GM19455 (cell line): Measurements from ENCODE around the gene B3GNT9.
A peak's percentile ranks its signal among the peaks of the same experiment; 100 is the strongest.
"Not testable (repeated sequence)": the region's sequence is repeated elsewhere in the genome, so short reads cannot be mapped to it uniquely, and the experiment has no call there.

Source experiments
- ATAC-seq: cut with Tn5 transposase; IDR thresholded peaks from one replicate; pipeline ENCODE4 v1.9.1; 2021; ENCODE audit not compliant: unreplicated experiment

Gene B3GNT9

GRCh38 chr16:67151431-67152097, 766 bp upstream of the B3GNT9 start:
- no peak for ATAC-seq

DNA sequence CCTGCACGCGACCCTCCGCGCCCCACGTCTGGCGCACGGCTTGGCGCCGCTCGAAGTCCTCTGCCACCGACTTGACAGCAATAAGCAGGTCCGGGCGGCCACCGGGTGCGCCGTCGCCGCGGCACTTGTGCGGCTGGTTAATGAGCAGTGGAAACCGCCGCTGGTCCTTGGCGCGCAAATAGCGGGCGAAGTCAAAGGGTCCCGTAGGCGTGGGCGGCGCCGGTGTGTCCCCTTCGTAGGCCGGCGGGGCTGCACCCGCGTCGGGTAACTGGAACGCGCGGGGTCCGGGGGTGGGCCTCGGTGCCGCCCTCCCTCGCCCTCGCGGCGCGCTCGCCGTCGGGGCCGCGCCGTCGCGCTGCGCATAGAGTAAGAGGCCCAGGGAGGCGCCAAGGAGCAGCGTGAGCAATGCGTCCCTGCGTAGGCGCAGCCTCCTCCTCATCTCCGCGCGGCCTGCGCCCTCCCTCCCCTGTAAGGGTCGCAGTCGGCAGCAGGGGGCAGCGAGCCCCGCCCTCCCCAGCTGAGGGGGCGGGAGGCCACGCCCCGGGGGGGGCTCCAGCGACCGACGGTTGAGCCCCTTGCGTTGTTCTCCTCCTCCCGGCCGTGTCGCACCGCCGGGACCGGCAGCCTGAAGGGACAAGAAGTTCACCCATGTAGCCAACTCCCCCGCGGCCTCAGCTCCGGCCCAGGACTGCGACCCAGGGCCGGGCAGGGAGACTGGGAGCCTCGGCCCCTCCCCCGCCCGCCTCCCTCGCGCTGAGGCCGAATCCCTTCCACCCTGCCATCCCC, 558 bp downstream of the B3GNT9 start:
- peak; percentile 34 for ATAC-seq

DNA sequence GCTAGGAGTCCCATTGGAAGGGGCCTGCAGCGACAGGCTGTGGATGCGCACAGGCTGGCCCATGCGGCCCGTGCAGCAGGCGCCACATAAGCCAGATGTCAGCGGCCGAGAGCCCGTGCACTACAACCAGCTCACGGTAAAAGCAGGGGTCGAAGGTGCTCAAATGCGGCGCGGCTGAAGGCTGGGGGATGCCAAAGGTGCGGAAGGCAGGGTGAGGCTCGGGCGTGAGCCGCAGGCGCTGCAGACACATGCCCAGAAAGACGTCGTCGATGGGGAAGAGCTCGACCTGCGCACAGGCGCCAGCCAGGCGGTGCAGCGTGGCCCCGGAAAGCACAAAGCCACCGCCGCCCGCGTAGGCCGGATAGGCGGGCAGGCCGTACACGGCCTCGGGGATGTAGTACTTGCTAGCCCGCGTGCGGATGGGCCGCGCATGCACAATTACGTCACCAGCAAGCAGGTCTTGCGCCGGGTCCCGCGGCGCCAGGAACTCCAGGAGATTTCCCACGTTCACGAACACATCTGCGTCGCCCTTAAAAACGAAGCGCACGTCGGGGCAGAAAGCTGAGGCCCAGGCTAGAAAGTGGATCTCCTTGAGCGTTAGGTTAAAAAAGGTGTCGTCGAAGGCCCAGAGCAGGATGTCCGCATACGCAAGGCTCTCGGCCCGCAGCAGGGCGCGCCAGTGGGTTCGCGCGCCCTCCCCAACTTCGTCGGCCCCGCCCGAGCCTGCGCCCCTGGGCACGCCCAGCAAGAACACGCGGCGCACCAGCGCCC, 1.3 kb downstream of the B3GNT9 start:
- no peak for ATAC-seq

DNA sequence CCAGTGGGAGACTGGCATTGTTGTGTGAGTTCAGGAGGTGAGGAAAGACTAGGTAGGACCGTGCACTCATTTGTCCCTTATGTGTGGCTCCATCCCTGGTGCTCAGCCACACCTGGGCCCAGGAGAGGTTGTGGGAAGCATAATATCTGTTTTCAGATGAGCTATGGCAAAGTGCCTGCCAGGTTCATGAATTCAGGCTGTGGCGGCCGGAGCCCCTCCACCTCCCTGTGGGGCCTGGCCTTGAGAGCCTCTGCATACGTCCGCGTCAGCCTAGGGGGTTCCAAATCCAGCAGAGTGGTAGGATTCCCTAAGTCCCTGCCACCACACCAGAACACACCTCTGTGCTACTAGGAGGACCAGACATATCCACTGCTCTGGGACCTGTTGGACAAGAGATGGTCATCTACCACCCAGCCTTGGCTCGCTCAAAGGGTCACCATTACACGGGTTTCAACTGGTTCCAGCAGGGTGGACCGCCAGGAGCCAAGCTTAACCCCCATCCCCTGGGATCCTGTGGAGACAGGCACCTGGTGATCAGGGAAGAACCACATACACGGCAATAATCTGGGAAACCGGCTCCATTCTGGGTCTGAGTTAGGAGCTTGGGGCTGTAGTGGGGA, 2.0 kb downstream of the B3GNT9 start:
- ATAC-seq: no peak

DNA sequence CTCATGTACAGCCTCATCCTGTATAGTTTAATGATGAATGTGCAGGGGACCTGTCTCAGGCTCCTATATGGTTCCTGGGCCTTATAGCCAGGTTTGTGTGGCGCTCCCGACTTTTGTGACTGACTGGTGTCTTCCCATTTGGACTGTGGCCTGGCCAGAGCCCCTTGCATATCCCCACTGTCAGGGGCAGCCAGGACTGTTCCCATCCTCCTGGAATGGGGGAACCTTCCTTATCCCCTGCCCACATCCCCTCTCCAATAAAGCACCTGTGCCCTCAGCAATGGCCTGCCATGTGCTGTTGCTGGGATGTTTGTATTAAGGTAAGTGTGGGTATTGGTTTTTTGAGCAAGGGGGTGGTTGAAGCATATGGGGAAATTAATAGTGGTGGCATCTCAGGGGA, 2.6 kb downstream of the B3GNT9 start:
- ATAC-seq: no peak

GRCh38 chr16:67147437-67148140, 3.2 kb downstream of the B3GNT9 start:
- no peak for ATAC-seq

- no peak for ATAC-seq
Observed at GRCh38 chr16:67146523-67147357, 4.1 kb downstream of the B3GNT9 start.

DNA sequence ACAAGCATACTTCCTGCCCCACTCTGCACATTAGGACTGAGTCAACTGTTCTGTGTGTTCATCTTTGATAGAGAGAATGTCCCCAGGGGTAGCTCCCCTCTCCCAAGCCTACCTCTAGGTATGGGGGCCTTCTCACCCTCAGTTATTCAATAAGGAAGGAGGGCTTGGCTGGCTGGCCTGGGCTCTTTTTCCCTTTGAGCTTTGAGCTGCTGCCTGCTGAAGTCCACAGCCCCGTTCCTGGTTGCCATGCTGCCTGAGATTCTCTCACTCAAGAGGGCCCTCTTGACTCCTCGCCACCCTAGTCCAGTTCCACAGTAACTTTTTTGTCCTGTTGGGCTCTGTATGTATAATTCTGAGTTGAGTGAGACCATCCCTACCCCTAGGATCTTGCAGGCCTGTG, 5.1 kb downstream of the B3GNT9 start:
- ATAC-seq: no peak

GRCh38 chr16:67144943-67145342, 5.9 kb downstream of the B3GNT9 start:
- ATAC-seq: no peak

DNA sequence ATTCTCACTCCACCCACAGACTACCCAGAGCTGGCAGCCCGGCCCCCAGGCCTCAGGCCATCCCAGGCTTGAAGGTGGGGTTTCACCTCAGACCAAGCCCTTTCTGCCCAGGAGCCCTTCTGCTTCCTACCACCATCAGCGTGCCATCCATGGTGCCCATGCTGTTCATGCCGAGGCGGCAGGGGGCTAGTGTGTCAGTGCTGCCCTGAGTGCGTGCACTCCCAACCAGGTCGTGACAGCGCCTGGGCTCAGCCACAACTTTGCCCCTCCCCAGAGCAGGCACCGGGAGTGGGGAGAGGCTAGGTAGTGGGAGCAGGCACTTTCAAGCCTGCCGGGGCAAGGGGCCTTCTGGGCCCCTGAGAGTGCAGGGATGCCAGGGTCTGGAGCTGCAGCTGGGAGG, 8.5 kb downstream of the B3GNT9 start:
- no peak for ATAC-seq

GRCh38 chr16:67141391-67141790, 9.4 kb downstream of the B3GNT9 start:
- ATAC-seq: no peak

GRCh38 chr16:67137605-67138004, 13.2 kb downstream of the B3GNT9 start:
- no peak for ATAC-seq

GRCh38 chr16:67129422-67129821, 21.4 kb downstream of the B3GNT9 start:
- no peak for ATAC-seq

GRCh38 chr16:67128887-67129286, 21.9 kb downstream of the B3GNT9 start:
- ATAC-seq: no peak

GRCh38 chr16:67128417-67128816, 22.4 kb downstream of the B3GNT9 start:
- no peak for ATAC-seq

- ATAC-seq: not testable (repeated sequence)
Observed at GRCh38 chr16:67122799-67123198, 28.0 kb downstream of the B3GNT9 start.

- ATAC-seq: no peak
Observed at GRCh38 chr16:67120025-67120424, 30.8 kb downstream of the B3GNT9 start.

DNA sequence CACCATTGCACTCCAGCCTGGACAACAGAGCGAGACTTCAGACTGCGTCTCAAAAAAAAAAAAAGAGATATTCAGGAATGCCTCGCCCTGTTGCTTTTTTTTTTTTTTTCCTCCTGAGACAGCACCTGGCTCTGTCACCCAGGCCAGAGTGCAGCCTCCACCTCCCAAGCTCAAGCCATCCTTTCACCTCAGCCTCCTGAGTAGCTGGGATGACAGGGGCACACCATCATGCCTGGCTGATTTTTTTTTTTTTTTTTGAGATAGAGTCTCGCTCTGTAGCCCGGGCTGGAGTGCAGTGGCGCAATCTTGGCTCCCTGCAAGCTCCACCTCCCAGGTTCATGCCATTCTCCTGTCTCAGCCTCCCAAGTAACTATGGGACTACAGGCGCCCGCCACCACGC, 33.1 kb downstream of the B3GNT9 start:
- ATAC-seq: no peak

- no peak for ATAC-seq
Observed at GRCh38 chr16:67116388-67117311, 34.1 kb downstream of the B3GNT9 start.
